ENCODE results near the gene ALDH3A1.

Gene ALDH3A1

DNA sequence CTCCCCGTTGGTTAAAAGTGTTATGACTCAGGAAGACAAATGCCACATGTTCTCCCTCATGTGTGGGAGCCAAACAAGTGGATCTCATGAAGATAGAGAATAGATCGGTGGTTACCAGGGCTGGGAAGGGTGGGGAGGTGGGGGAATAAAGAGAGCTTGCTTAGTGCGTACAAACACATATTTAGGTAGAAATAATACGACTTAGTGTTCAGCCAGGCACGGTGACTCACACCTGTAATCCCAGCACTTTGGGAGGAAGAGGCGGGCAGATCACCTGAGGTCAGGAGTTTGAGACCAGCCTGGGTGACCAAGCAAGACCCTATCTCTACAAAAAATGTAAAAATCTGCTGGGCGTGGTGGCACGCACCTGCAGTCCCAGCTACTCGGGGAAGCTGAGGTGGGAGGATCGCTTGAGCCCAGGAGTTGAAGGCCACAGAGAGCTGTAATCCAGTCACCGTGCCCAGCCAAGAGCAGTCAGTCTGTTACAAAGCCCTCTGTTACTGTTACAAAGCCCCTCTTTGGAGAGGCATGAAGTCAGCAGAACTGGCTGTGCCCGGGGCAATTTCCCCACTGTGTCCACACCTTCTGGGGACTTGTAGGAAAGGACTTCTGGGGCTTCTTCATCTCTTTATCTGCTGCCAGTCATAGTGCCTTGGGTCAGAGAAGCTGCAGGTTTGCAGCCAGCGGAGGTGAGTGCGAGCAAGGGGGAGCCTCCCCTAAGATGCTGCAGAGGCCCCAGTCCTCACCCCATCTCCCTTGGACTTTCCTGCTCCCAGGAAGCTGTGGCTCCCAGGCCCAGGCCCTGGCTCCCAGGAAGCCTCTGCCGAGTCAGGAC, 4.3 kb upstream of the ALDH3A1 start:
- no peak for DNase-seq (ENCODE audit: low read depth)
- H3K4me3 ChIP-seq (ENCODE audit: low read length), result no peak overlapping the region
- TF ChIP-seq, protein P1, sequence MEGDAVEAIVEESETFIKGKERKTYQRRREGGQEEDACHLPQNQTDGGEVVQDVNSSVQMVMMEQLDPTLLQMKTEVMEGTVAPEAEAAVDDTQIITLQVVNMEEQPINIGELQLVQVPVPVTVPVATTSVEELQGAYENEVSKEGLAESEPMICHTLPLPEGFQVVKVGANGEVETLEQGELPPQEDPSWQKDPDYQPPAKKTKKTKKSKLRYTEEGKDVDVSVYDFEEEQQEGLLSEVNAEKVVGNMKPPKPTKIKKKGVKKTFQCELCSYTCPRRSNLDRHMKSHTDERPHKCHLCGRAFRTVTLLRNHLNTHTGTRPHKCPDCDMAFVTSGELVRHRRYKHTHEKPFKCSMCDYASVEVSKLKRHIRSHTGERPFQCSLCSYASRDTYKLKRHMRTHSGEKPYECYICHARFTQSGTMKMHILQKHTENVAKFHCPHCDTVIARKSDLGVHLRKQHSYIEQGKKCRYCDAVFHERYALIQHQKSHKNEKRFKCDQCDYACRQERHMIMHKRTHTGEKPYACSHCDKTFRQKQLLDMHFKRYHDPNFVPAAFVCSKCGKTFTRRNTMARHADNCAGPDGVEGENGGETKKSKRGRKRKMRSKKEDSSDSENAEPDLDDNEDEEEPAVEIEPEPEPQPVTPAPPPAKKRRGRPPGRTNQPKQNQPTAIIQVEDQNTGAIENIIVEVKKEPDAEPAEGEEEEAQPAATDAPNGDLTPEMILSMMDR (conservative IDR thresholded peaks at IDR 0.05; ENCODE audit: low read length), result no peak

DNA sequence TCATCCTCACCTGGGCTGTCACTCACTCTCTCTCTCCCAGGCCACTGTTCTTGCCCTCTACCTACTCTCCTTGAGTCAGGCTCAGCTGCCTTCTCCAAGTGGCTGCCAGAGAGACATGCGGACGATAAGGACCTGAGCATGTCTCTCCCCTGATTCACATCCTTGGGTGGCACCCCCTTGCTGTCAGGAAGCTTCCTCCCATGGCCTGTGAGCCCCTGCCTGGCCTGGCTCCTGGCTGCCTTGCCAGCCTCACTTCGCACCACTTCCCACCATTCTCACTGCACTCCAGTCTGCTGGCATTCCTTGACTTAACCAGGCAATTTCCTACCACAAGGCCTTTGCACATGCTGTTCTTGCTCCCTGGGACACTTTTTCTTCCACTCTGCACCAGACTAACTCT, 2.7 kb upstream of the ALDH3A1 start:
- no peak for DNase-seq (ENCODE audit: low read depth)
- TF ChIP-seq, protein P1 (conservative IDR thresholded peaks at IDR 0.05; ENCODE audit: low read length), result no peak
- H3K4me3 ChIP-seq (ENCODE audit: low read length), result no peak overlapping the region

DNA sequence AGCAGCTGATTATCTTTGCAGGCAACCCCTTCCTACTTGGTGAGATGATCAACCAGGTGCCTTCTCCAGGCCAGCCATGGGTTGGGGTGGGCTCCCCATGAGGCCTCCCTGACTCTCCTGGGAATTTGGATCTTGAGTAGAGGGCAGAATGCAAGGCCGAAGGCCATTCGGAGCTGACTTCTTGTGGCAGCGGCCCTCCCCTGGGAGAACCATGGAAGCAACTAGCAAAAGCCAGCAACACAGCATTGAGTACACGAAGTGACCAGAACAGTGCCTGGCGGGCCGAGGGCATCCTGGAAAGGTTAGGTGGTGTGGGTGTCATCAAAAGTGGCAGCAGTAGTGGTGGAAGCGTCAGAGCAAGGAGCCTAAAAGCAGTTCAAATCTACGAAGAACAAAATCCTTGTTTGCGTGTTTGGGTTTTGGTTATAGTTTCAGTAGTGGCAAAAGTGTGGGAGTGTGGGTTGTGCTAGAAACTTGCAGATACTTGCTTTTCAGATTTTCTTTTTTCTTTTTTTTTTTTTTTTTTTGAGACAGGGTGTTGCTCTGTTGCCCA, 2.0 kb upstream of the ALDH3A1 start:
- TF ChIP-seq, protein P1 (conservative IDR thresholded peaks at IDR 0.05; ENCODE audit: low read length), result no peak
- no peak overlapping the region for H3K4me3 ChIP-seq (ENCODE audit: low read length)
- no peak for DNase-seq (ENCODE audit: low read depth)

DNA sequence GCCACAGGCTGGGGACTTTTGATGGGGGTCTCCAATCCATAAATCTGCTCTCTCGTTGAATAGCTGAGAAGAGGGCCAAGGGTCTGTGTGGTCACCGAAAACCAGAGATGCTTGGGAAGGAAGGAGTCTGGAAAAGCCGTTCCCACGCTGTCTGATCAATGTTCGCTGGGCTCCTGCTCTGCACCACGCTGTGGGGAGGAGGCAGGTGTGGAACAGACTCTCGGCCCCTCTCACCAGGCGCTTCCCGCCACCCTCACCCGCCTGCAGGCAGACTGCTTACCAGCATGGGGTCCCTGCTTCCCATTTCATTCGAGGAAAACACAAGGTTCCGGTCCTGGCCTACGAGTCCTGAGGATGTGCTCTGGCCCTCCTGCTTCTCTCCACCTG, 702 bp upstream of the ALDH3A1 start:
- TF ChIP-seq, protein P1 (conservative IDR thresholded peaks at IDR 0.05; ENCODE audit: low read length), result no peak
- DNase-seq (ENCODE audit: low read depth), result no peak
- no peak overlapping the region for H3K4me3 ChIP-seq (ENCODE audit: low read length)

DNA sequence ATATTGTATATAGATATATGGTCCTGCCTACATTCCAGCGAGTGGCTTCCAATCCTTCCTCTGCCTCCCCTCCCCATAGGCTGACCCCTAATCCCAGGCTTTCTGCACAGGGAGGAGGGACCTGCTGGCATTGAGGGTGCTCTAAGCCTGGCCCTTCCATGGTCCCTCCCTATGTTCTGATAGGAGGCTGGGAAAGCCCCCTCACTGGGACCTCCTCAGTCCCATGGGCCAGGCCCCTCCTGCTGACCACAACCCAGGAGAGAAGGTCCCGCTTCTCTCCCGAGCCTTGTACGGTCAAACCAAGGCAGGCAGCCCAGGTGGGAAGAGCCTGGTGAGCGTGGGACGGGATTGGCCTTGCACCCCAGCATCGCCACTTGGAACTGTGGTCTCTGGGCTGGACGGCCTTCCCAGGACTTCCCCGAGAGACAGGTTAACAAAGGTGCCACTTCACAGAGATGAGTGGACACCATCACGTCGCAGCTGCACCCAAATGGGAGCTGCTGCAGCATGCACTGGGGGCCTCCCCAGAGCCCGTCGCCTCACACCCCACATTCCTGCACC, 859 bp downstream of the ALDH3A1 start:
- no peak overlapping the region for H3K4me3 ChIP-seq (ENCODE audit: low read length)
- DNase-seq (ENCODE audit: low read depth), result no peak
- TF ChIP-seq, protein P1 (conservative IDR thresholded peaks at IDR 0.05; ENCODE audit: low read length), result no peak

DNA sequence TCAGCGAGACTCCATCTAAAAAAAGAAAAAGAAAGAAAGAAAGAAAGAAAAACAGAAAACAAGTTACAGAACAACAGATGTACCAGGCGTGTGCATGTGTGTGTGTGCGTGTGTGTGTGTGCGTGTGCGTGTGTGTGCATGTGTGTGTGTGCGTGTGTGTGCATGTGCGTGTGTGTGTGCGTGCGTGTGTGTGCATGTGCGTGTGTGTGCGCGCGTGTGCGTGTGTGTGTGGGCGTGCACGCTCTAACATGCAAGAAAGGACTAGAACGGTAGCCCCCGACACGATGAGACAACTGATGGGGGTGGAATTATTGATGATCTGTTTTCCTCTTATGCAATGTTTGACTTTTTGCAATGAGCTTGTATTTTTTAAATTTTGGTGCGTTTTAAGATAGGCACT, 1.6 kb downstream of the ALDH3A1 start:
- no peak for DNase-seq (ENCODE audit: low read depth)
- H3K4me3 ChIP-seq (ENCODE audit: low read length), result no peak overlapping the region
- TF ChIP-seq, protein P1 (conservative IDR thresholded peaks at IDR 0.05; ENCODE audit: low read length), result no peak

Measured in AG10803 (cell line).